ENCODE measurements around the gene MEP1A. TPM values are rescaled to one million over a fixed set of nuclear protein-coding genes. Genes with fewer than 3 reads are reported as not detected.
"Not testable (repeated sequence)": the region's sequence is repeated elsewhere in the genome, so short reads cannot be mapped to it uniquely, and the experiment has no call there.

The MEP1A gene
- total and polyA plus RNA-seq, 2 donors, result 0.14 to 0.71 TPM

- H3K27ac ChIP-seq (ENCODE audit: low read depth in 1 of 2, low read length in 1 of 2), result no peak overlapping the region
- no peaks in the 10 kb centered on the region for H3K27me3 ChIP-seq (ENCODE audit: control insufficient read depth in 2 of 2, insufficient read depth in 1 of 2, low read length in 1 of 2)
- DNase-seq (ENCODE audit: low read depth in 6 of 9, low spot score in 9 of 9), result no peak
- no peaks in the 10 kb centered on the region for H3K36me3 ChIP-seq (ENCODE audit: control insufficient read depth in 2 of 2, insufficient read depth in 2 of 2, low read length in 1 of 2)
- H3K4me3 ChIP-seq (ENCODE audit: low read length in 2 of 2), result no peak overlapping the region
- H3K9me3 ChIP-seq (ENCODE audit: control insufficient read depth in 2 of 2, insufficient read depth in 1 of 2, low read length in 1 of 2), result no peaks in the 10 kb centered on the region
- 71% methylated on average over 4 of the region's 4 CpGs for WGBS
- no peaks in the 10 kb centered on the region for H3K4me1 ChIP-seq (ENCODE audit: control insufficient read depth in 2 of 2, insufficient read depth in 2 of 2, low read length in 2 of 2)
Measured at GRCh38 chr6:46815130-46815529, 21.9 kb downstream of the MEP1A start.

GRCh38 chr6:46816626-46817025, 23.4 kb downstream of the MEP1A start:
- WGBS, result 95% methylated on average over 1 of the region's 1 CpG

GRCh38 chr6:46819561-46819960, 26.4 kb downstream of the MEP1A start:
- no peaks in the 10 kb centered on the region for H3K27me3 ChIP-seq (ENCODE audit: control insufficient read depth in 2 of 2, insufficient read depth in 1 of 2, low read length in 1 of 2)
- no peak for DNase-seq (ENCODE audit: low read depth in 6 of 9, low spot score in 9 of 9)
- WGBS, result 95% methylated on average over 7 of the region's 7 CpGs
- no peak overlapping the region for H3K4me3 ChIP-seq (ENCODE audit: low read length in 2 of 2)
- H3K36me3 ChIP-seq (ENCODE audit: control insufficient read depth in 2 of 2, insufficient read depth in 2 of 2, low read length in 1 of 2), result no peaks in the 10 kb centered on the region
- H3K27ac ChIP-seq (ENCODE audit: low read depth in 1 of 2, low read length in 1 of 2), result no peak overlapping the region
- no peaks in the 10 kb centered on the region for H3K4me1 ChIP-seq (ENCODE audit: control insufficient read depth in 2 of 2, insufficient read depth in 2 of 2, low read length in 2 of 2)
- no peaks in the 10 kb centered on the region for H3K9me3 ChIP-seq (ENCODE audit: control insufficient read depth in 2 of 2, insufficient read depth in 1 of 2, low read length in 1 of 2)

More at GRCh38 chr6:46816626-46817025, 23.4 kb downstream of the MEP1A start:
- Histone ChIP-seq H3K9me3 (ENCODE audit: control insufficient read depth in 2 of 2, insufficient read depth in 1 of 2, low read length in 1 of 2) (no peaks in the 10 kb centered on the region), H3K4me1 (ENCODE audit: control insufficient read depth in 2 of 2, insufficient read depth in 2 of 2, low read length in 2 of 2) (no peaks in the 10 kb centered on the region), H3K36me3 (ENCODE audit: control insufficient read depth in 2 of 2, insufficient read depth in 2 of 2, low read length in 1 of 2) (no peaks in the 10 kb centered on the region), H3K27me3 (ENCODE audit: control insufficient read depth in 2 of 2, insufficient read depth in 1 of 2, low read length in 1 of 2) (no peaks in the 10 kb centered on the region), H3K4me3 (ENCODE audit: low read length in 2 of 2) (no peak overlapping the region), H3K27ac (ENCODE audit: low read depth in 1 of 2, low read length in 1 of 2) (no peak overlapping the region)
- no peak for DNase-seq (ENCODE audit: low read depth in 6 of 9, low spot score in 9 of 9)

- Histone ChIP-seq H3K27me3 (ENCODE audit: control insufficient read depth in 2 of 2, insufficient read depth in 1 of 2, low read length in 1 of 2) (no peaks in the 10 kb centered on the region), H3K4me1 (ENCODE audit: control insufficient read depth in 2 of 2, insufficient read depth in 2 of 2, low read length in 2 of 2) (no peaks in the 10 kb centered on the region), H3K9me3 (ENCODE audit: control insufficient read depth in 2 of 2, insufficient read depth in 1 of 2, low read length in 1 of 2) (no peaks in the 10 kb centered on the region), H3K4me3 (ENCODE audit: low read length in 2 of 2) (no peak overlapping the region), H3K36me3 (ENCODE audit: control insufficient read depth in 2 of 2, insufficient read depth in 2 of 2, low read length in 1 of 2) (no peaks in the 10 kb centered on the region), H3K27ac (ENCODE audit: low read depth in 1 of 2, low read length in 1 of 2) (no peak overlapping the region)
- 95% methylated on average over 4 of the region's 4 CpGs for WGBS
- DNase-seq (ENCODE audit: low read depth in 6 of 9, low spot score in 9 of 9), result no peak
Measured at GRCh38 chr6:46821458-46821881, 28.3 kb downstream of the MEP1A start.

GRCh38 chr6:46828939-46829338, 35.8 kb downstream of the MEP1A start:
- WGBS, result 92% methylated on average over 2 of the region's 2 CpGs
- H3K9me3 ChIP-seq (ENCODE audit: control insufficient read depth in 2 of 2, insufficient read depth in 1 of 2, low read length in 1 of 2), result no peaks in the 10 kb centered on the region
- no peaks in the 10 kb centered on the region for H3K27me3 ChIP-seq (ENCODE audit: control insufficient read depth in 2 of 2, insufficient read depth in 1 of 2, low read length in 1 of 2)
- DNase-seq (ENCODE audit: low read depth in 6 of 9, low spot score in 9 of 9), result no peak
- H3K4me1 ChIP-seq (ENCODE audit: control insufficient read depth in 2 of 2, insufficient read depth in 2 of 2, low read length in 2 of 2), result no peaks in the 10 kb centered on the region
- H3K27ac ChIP-seq (ENCODE audit: low read depth in 1 of 2, low read length in 1 of 2), result no peak overlapping the region
- no peak overlapping the region for H3K4me3 ChIP-seq (ENCODE audit: low read length in 2 of 2)
- H3K36me3 ChIP-seq (ENCODE audit: control insufficient read depth in 2 of 2, insufficient read depth in 2 of 2, low read length in 1 of 2), result no peaks in the 10 kb centered on the region

GRCh38 chr6:46832816-46833215, 39.6 kb downstream of the MEP1A start:
- Histone ChIP-seq H3K4me1 (ENCODE audit: control insufficient read depth in 2 of 2, insufficient read depth in 2 of 2, low read length in 2 of 2) (no peaks in the 10 kb centered on the region), H3K36me3 (ENCODE audit: control insufficient read depth in 2 of 2, insufficient read depth in 2 of 2, low read length in 1 of 2) (no peaks in the 10 kb centered on the region), H3K4me3 (ENCODE audit: low read length in 2 of 2) (no peak overlapping the region), H3K9me3 (ENCODE audit: control insufficient read depth in 2 of 2, insufficient read depth in 1 of 2, low read length in 1 of 2) (no peaks in the 10 kb centered on the region), H3K27ac (ENCODE audit: low read depth in 1 of 2, low read length in 1 of 2) (no peak overlapping the region), H3K27me3 (ENCODE audit: control insufficient read depth in 2 of 2, insufficient read depth in 1 of 2, low read length in 1 of 2) (no peaks in the 10 kb centered on the region)
- WGBS, result 95% methylated on average over 3 of the region's 3 CpGs
- no peak for DNase-seq (ENCODE audit: low read depth in 6 of 9, low spot score in 9 of 9)

- not testable (repeated sequence) for H3K9me3 ChIP-seq (ENCODE audit: control insufficient read depth in 2 of 2, insufficient read depth in 1 of 2, low read length in 1 of 2); H3K4me3 ChIP-seq (ENCODE audit: low read length in 2 of 2); DNase-seq (ENCODE audit: low read depth in 6 of 9, low spot score in 9 of 9); H3K4me1 ChIP-seq (ENCODE audit: control insufficient read depth in 2 of 2, insufficient read depth in 2 of 2, low read length in 2 of 2); H3K36me3 ChIP-seq (ENCODE audit: control insufficient read depth in 2 of 2, insufficient read depth in 2 of 2, low read length in 1 of 2); H3K27me3 ChIP-seq (ENCODE audit: control insufficient read depth in 2 of 2, insufficient read depth in 1 of 2, low read length in 1 of 2); H3K27ac ChIP-seq (ENCODE audit: low read depth in 1 of 2, low read length in 1 of 2)
- WGBS, result 79% methylated on average over 7 of the region's 7 CpGs
Measured at GRCh38 chr6:46834257-46834916, 41.2 kb downstream of the MEP1A start.

- H3K9me3 ChIP-seq (ENCODE audit: control insufficient read depth in 2 of 2, insufficient read depth in 1 of 2, low read length in 1 of 2); DNase-seq (ENCODE audit: low read depth in 6 of 9, low spot score in 9 of 9); H3K4me1 ChIP-seq (ENCODE audit: control insufficient read depth in 2 of 2, insufficient read depth in 2 of 2, low read length in 2 of 2); H3K36me3 ChIP-seq (ENCODE audit: control insufficient read depth in 2 of 2, insufficient read depth in 2 of 2, low read length in 1 of 2); H3K27ac ChIP-seq (ENCODE audit: low read depth in 1 of 2, low read length in 1 of 2); H3K4me3 ChIP-seq (ENCODE audit: low read length in 2 of 2); H3K27me3 ChIP-seq (ENCODE audit: control insufficient read depth in 2 of 2, insufficient read depth in 1 of 2, low read length in 1 of 2): not testable (repeated sequence)
- 100% methylated on average over 2 of the region's 2 CpGs for WGBS
Measured at GRCh38 chr6:46834991-46835390, 41.8 kb downstream of the MEP1A start.

GRCh38 chr6:46838033-46838432, 44.8 kb downstream of the MEP1A start:
- Histone ChIP-seq H3K36me3 (ENCODE audit: control insufficient read depth in 2 of 2, insufficient read depth in 2 of 2, low read length in 1 of 2) (no peaks in the 10 kb centered on the region), H3K9me3 (ENCODE audit: control insufficient read depth in 2 of 2, insufficient read depth in 1 of 2, low read length in 1 of 2) (no peaks in the 10 kb centered on the region), H3K27ac (ENCODE audit: low read depth in 1 of 2, low read length in 1 of 2) (no peak overlapping the region), H3K4me1 (ENCODE audit: control insufficient read depth in 2 of 2, insufficient read depth in 2 of 2, low read length in 2 of 2) (no peaks in the 10 kb centered on the region), H3K4me3 (ENCODE audit: low read length in 2 of 2) (no peak overlapping the region), H3K27me3 (ENCODE audit: control insufficient read depth in 2 of 2, insufficient read depth in 1 of 2, low read length in 1 of 2) (no peaks in the 10 kb centered on the region)
- over 99% methylated on average over 2 of the region's 2 CpGs for WGBS
- no peak for DNase-seq (ENCODE audit: low read depth in 6 of 9, low spot score in 9 of 9)
